Measurements from ENCODE around the gene RAB7B.
A peak's percentile ranks its signal among the peaks of the same experiment; 100 is the strongest.

Gene RAB7B

GRCh38 chr1:205981257-205981656 is 21.9 kb downstream of the RAB7B start:
- TF ChIP-seq, protein P1, sequence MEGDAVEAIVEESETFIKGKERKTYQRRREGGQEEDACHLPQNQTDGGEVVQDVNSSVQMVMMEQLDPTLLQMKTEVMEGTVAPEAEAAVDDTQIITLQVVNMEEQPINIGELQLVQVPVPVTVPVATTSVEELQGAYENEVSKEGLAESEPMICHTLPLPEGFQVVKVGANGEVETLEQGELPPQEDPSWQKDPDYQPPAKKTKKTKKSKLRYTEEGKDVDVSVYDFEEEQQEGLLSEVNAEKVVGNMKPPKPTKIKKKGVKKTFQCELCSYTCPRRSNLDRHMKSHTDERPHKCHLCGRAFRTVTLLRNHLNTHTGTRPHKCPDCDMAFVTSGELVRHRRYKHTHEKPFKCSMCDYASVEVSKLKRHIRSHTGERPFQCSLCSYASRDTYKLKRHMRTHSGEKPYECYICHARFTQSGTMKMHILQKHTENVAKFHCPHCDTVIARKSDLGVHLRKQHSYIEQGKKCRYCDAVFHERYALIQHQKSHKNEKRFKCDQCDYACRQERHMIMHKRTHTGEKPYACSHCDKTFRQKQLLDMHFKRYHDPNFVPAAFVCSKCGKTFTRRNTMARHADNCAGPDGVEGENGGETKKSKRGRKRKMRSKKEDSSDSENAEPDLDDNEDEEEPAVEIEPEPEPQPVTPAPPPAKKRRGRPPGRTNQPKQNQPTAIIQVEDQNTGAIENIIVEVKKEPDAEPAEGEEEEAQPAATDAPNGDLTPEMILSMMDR (IDR thresholded peaks at IDR 0.05) = no peak
- Histone ChIP-seq H3K9me3 (ENCODE audit: control insufficient read depth, low read length) (no peaks in the 10 kb centered on the region), H3K4me1 (peaks cover 12% of the 10 kb centered on the region), H3K27ac (no peak overlapping the region), H3K27me3 (ENCODE audit: control insufficient read depth, insufficient read depth, low read length) (no peaks in the 10 kb centered on the region), H3K9ac (no peak overlapping the region), H3K4me3 (ENCODE audit: low read depth, low read length) (no peak overlapping the region), H3K36me3 (ENCODE audit: control insufficient read depth, insufficient read depth, low read length) (no peaks in the 10 kb centered on the region), H3K79me2 (no peaks in the 10 kb centered on the region), H2AFZ (no peak overlapping the region), H3K4me2 (ENCODE audit: low read length) (no peak overlapping the region)

- Histone ChIP-seq H3K27ac (no peak overlapping the region), H3K4me2 (ENCODE audit: low read length) (no peak overlapping the region), H3K36me3 (ENCODE audit: control insufficient read depth, insufficient read depth, low read length) (no peaks in the 10 kb centered on the region), H3K4me3 (ENCODE audit: low read depth, low read length) (no peak overlapping the region), H3K9ac (no peak overlapping the region), H3K9me3 (ENCODE audit: control insufficient read depth, low read length) (no peaks in the 10 kb centered on the region), H3K4me1 (peaks cover 12% of the 10 kb centered on the region), H3K79me2 (no peaks in the 10 kb centered on the region), H2AFZ (no peak overlapping the region), H3K27me3 (ENCODE audit: control insufficient read depth, insufficient read depth, low read length) (no peaks in the 10 kb centered on the region)
- TF ChIP-seq, protein P1 (IDR thresholded peaks at IDR 0.05) = no peak
These were observed 22.8 kb downstream of the RAB7B start for GRCh38 chr1:205980237-205980870.

- Histone ChIP-seq H3K4me1 (peaks cover 10% of the 10 kb centered on the region), H2AFZ (no peak overlapping the region), H3K36me3 (ENCODE audit: control insufficient read depth, insufficient read depth, low read length) (no peaks in the 10 kb centered on the region), H3K27me3 (ENCODE audit: control insufficient read depth, insufficient read depth, low read length) (no peaks in the 10 kb centered on the region), H3K4me3 (ENCODE audit: low read depth, low read length) (no peak overlapping the region), H3K79me2 (no peaks in the 10 kb centered on the region), H3K9me3 (ENCODE audit: control insufficient read depth, low read length) (no peaks in the 10 kb centered on the region), H3K4me2 (ENCODE audit: low read length) (no peak overlapping the region), H3K27ac (no peak overlapping the region), H3K9ac (no peak overlapping the region)
- TF ChIP-seq, protein P1 (IDR thresholded peaks at IDR 0.05) = no peak
These were observed 23.9 kb downstream of the RAB7B start for GRCh38 chr1:205979301-205979700.

GRCh38 chr1:205978676-205979075 is 24.5 kb downstream of the RAB7B start:
- H2AFZ ChIP-seq = no peak overlapping the region
- no peaks in the 10 kb centered on the region for H3K79me2 ChIP-seq
- H3K36me3 ChIP-seq (ENCODE audit: control insufficient read depth, insufficient read depth, low read length) = no peaks in the 10 kb centered on the region
- H3K4me1 ChIP-seq = peaks cover 10% of the 10 kb centered on the region
- H3K4me2 ChIP-seq (ENCODE audit: low read length) = no peak overlapping the region
- no peaks in the 10 kb centered on the region for H3K9me3 ChIP-seq (ENCODE audit: control insufficient read depth, low read length)
- H3K4me3 ChIP-seq (ENCODE audit: low read depth, low read length) = no peak overlapping the region
- no peaks in the 10 kb centered on the region for H3K27me3 ChIP-seq (ENCODE audit: control insufficient read depth, insufficient read depth, low read length)
- no peak overlapping the region for H3K9ac ChIP-seq
- TF ChIP-seq, protein P1 (IDR thresholded peaks at IDR 0.05) = no peak
- no peak overlapping the region for H3K27ac ChIP-seq

DNA sequence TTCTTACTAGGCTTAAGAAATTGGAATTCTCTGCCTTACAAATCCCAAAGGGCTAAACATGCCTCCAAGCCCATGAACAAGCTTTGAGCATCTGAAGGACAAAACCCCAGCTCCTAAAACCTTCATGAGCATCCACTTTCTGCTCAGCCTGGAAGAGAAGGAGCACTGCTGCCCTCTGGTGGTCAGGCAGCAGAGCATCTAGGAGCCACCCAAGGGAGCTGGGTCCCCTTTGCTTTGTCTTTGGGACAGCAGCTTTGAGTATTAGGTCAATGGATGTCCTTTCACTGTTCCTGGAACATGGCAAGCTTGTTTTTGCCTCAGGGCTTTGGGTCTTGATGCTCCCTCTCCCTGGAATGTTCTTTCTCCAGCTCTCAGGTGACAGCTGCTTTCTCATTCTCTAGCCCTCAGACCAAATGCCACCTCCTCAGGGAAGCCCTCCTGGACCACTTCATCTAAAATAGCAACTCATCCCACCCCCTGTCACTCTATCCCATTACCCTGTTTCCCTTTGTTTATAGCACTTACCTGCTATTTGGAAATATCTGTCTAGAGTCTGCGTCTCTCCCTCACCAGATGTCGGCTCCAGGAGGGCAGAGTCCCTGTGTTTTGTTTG is 25.7 kb downstream of the RAB7B start:
- H3K4me1 ChIP-seq = peaks cover 3% of the 10 kb centered on the region
- TF ChIP-seq, protein P1 (IDR thresholded peaks at IDR 0.05) = peak; percentile 89
- no peak overlapping the region for H3K9ac ChIP-seq
- H3K9me3 ChIP-seq (ENCODE audit: control insufficient read depth, low read length) = no peaks in the 10 kb centered on the region
- H3K36me3 ChIP-seq (ENCODE audit: control insufficient read depth, insufficient read depth, low read length) = no peaks in the 10 kb centered on the region
- no peaks in the 10 kb centered on the region for H3K27me3 ChIP-seq (ENCODE audit: control insufficient read depth, insufficient read depth, low read length)
- H3K4me3 ChIP-seq (ENCODE audit: low read depth, low read length) = no peak overlapping the region
- H2AFZ ChIP-seq = no peak overlapping the region
- H3K4me2 ChIP-seq (ENCODE audit: low read length) = no peak overlapping the region
- no peak overlapping the region for H3K27ac ChIP-seq
- no peaks in the 10 kb centered on the region for H3K79me2 ChIP-seq
